Measurements from ENCODE around the gene PCYOX1L.
A peak's percentile ranks its signal among the peaks of the same experiment; 100 is the strongest.

Gene PCYOX1L

DNA sequence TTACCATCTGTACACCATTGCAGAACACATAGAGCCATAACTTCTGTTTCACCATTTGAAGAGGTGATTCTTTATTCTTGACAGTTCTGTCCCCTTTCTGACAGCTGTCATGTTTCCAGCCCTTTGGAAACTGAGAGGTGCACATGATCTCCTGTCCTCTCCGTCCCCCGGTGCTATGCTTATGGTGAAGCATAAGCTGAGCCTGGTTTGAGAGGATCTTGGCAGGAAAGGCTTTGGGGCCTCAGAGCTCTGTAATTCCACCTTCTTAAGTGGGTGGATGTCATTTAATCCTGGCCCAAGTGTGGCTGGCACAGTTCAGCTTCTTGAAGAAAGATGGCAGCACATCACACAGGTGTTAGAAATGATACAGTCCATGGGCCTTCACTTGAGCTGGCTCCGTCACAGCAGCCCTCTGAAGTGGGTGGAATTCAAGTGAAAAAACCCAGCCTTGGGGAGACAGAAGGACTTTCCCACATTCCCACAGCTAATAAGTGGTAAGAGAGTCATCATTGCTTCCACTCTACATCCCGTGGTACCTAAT is 43.2 kb upstream of the PCYOX1L start:
- DNase-seq (ENCODE audit: low read depth) = no peak
- TF ChIP-seq, protein P1, sequence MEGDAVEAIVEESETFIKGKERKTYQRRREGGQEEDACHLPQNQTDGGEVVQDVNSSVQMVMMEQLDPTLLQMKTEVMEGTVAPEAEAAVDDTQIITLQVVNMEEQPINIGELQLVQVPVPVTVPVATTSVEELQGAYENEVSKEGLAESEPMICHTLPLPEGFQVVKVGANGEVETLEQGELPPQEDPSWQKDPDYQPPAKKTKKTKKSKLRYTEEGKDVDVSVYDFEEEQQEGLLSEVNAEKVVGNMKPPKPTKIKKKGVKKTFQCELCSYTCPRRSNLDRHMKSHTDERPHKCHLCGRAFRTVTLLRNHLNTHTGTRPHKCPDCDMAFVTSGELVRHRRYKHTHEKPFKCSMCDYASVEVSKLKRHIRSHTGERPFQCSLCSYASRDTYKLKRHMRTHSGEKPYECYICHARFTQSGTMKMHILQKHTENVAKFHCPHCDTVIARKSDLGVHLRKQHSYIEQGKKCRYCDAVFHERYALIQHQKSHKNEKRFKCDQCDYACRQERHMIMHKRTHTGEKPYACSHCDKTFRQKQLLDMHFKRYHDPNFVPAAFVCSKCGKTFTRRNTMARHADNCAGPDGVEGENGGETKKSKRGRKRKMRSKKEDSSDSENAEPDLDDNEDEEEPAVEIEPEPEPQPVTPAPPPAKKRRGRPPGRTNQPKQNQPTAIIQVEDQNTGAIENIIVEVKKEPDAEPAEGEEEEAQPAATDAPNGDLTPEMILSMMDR (IDR thresholded peaks at IDR 0.05; ENCODE audit: insufficient read depth, low read depth, low read length, missing control alignments) = no peak

DNA sequence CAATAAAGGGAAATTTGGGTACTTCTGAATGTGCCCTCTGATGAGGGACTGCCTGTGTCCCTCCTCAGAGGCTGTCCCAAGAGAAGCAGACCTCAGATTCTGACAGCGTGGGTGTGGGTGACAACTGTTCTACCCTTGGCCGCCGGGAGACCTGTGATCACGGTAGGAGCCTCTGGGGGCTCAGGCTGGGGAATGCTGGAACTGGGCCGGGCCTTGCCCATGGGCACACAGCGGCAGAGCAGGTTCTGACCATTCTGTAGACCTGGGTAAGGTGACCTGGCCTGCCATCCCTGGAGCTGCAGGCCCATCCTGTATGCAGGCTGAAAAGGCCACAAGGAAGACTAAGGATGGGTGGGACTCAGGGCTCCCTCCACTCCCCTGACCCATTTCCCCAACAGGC is 42.1 kb upstream of the PCYOX1L start:
- H3K4me3 ChIP-seq (ENCODE audit: low read depth, low read length) = no peak overlapping the region

More for the DNA sequence above, 43.2 kb upstream of the PCYOX1L start:
- no peak overlapping the region for H3K4me3 ChIP-seq (ENCODE audit: low read depth, low read length)

DNA sequence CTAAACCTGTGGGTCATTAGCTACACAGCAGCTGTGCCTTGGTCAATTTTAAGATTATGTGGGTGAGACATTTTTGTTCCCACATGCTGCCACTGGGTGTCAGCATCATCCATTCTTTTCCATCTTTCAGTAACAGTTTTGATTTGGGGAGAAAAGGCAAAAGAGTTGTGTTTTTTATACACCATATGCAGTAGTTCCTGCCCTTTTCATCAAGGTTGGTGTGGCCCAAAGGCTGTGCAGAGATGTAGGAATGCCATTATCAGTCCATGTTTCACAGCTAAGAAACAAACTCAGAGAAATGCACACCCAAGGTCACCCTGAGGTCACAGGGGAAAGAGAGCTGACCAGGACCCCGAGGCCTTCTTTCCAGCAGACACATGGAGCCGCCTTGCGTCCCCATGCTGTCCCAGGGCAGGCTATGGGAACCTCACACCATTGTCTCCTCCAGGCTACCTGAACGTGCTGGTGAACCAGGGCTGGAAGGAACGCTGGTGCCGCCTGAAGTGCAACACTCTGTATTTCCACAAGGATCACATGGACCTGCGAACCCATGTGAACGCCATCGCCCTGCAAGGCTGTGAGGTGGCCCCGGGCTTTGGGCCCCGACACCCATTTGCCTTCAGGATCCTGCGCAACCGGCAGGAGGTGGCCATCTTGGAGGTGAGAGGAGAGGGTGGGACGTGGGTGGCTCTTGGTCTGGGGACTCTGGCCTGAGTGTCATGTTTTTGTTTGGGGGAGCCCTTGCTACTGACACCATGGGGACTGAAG is 40.4 kb upstream of the PCYOX1L start:
- peak; percentile 55 for DNase-seq (ENCODE audit: low read depth)

More for the DNA sequence above, 42.1 kb upstream of the PCYOX1L start:
- DNase-seq (ENCODE audit: low read depth) = no peak
- TF ChIP-seq, protein P1 (IDR thresholded peaks at IDR 0.05; ENCODE audit: insufficient read depth, low read depth, low read length, missing control alignments) = no peak

DNA sequence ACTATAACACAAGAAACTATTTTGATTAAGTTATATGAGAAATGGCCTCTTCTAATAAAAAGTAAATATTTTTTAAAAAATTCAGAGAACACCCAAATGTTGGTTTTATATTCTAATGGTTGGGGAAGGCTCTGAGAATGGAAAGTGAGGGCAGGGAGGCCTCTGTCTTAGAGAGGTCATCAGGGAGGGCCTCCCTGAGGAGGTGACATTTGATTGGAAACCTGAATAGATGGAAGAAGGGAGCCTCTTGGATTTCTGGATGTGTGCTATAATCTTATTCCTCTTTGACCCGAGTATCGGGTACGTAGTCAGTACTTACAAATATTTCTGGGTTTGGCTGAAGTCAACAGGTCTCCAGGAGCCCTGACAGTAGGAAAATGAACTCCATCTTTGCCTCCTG is 38.7 kb upstream of the PCYOX1L start:
- H3K4me3 ChIP-seq (ENCODE audit: low read depth, low read length) = no peak overlapping the region
- TF ChIP-seq, protein P1 (IDR thresholded peaks at IDR 0.05; ENCODE audit: insufficient read depth, low read depth, low read length, missing control alignments) = no peak
- DNase-seq (ENCODE audit: low read depth) = no peak

More for the DNA sequence above, 40.4 kb upstream of the PCYOX1L start:
- TF ChIP-seq, protein P1 (IDR thresholded peaks at IDR 0.05; ENCODE audit: insufficient read depth, low read depth, low read length, missing control alignments) = peak; percentile 64
- H3K4me3 ChIP-seq (ENCODE audit: low read depth, low read length) = no peak overlapping the region

DNA sequence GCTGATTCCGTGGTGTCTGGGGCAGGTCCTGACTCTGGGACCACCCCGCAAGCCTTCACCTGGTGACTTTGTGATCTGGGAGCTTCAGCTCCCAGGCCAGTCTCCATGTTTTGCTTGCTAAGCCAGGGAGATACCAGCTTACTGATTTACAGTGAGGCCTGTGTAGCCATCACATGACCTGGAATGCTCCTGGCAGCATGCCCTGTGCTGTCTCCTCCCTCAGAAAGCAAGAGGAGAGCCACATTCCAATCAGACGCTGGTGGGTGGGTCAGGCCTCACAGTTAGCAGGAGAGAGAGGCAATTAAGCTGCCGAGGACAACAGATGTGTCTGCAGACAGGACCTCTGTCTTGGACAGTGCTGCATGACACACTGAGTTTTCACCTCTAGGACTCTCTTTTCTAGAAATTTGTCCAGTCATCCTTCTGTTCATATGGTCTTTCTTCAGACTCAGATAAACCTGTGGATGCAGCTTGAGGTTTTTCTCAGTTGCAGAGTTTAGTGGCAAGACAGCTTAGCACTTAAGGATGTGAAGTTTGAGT is 37.0 kb upstream of the PCYOX1L start:
- H3K4me3 ChIP-seq (ENCODE audit: low read depth, low read length) = no peak overlapping the region
- TF ChIP-seq, protein P1 (IDR thresholded peaks at IDR 0.05; ENCODE audit: insufficient read depth, low read depth, low read length, missing control alignments) = no peak
- DNase-seq (ENCODE audit: low read depth) = no peak

DNA sequence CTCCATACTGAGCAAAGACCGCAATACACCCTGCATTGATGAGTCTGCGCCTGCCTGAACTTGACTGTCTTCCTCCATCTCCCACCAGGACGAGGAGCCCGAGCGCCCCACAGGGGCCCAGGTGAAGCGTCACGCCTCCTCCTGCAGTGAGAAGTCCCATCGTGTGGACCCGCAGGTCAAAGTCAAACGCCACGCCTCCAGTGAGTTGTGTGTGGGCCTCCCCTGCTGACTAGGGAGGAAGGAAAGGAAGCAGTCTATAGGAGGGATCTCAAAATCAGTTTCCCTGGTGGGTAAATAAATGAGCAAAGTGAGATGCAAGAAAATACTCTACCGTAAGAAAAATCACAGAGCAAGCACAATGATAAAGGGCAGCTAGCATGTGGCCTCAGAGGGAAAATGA is 35.3 kb upstream of the PCYOX1L start:
- TF ChIP-seq, protein P1 (IDR thresholded peaks at IDR 0.05; ENCODE audit: insufficient read depth, low read depth, low read length, missing control alignments) = no peak
- no peak overlapping the region for H3K4me3 ChIP-seq (ENCODE audit: low read depth, low read length)
- no peak for DNase-seq (ENCODE audit: low read depth)

Measured in GM12865 (cell line).